Fibroblast of the aortic adventitia (primary cell): ENCODE data around the gene AOPEP. TPM values are rescaled to one million over a fixed set of nuclear protein-coding genes. Genes with fewer than 3 reads are reported as not detected.
A peak's percentile ranks its signal among the peaks of the same experiment; 100 is the strongest.

Source experiments
- DNase-seq: peaks from one replicate; pipeline ENCODE4 v3.0.0-alpha.2; 2010; ENCODE audit warnings: low read depth
- H3K4me3 ChIP-seq: 2 replicates; pipeline ENCODE4 v1.5.1; 2011; ENCODE audit warnings: low read depth, mild to moderate bottlenecking, control low read depth, low read length, moderate library complexity
- CTCF ChIP-seq: IDR thresholded peaks from 2 replicates; pipeline ENCODE4 v1.5.1; 2011; ENCODE audit warnings: mild to moderate bottlenecking, low read length, control low read depth, inconsistent platforms; ENCODE audit not compliant: insufficient read depth
- total RNA-seq: library from RNA; depleted of rRNA; stranded (reverse); fragments of >200 nt; gene quantifications from 2 replicates; pipeline ENCODE4 v1.2.3, GENCODE V29; 2012; ENCODE audit warnings: low replicate concordance

The AOPEP gene
- total RNA-seq, 1 donor: 39.7 TPM

GRCh38 chr9:95120781-95121370, 394.4 kb downstream of the AOPEP start:
- no peak overlapping the region for H3K4me3 ChIP-seq
- no peak for DNase-seq
- no peak for TF ChIP-seq CTCF

DNA sequence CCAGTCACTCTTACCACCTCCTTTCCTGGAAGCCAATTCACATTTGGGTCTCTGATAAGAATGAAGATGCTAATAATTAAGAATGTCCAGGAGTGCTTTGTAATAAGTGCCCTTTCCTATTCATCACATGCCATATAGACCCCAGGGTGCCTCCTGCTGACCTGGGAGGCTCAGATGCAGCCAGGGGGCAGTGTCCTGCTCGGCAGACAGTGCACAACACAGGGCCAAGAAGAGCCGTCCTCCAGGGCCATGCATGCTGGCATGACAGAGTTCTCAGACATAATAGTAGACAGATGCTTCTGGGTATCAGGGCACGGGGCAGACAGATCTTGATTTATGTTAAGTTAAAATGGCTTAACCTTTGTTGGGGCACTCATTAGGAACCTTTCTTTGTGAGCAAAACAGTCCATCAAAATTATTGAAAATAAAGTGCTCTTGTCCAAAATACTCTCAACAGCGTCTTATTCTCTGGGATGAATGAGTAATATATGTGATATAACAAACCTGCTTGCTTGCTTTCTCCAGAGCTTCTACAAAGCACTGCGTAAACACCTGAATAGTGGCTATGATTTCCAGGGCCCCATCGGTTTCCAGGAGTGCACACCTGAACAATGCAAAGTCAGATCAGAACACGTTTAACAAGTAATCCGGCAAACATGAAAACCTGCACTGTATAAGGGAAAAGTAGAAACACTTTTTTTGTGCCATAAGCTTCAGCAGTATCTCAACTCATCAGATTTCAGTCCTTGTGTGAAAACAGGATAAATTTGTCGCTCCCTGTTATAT, 398.3 kb downstream of the AOPEP start:
- DNase-seq: no peak
- peak; percentile 43 for TF ChIP-seq CTCF
- no peak overlapping the region for H3K4me3 ChIP-seq

- no peak for TF ChIP-seq CTCF
- DNase-seq: no peak
- no peak overlapping the region for H3K4me3 ChIP-seq
Observed at GRCh38 chr9:95125652-95126051, 399.2 kb downstream of the AOPEP start.

GRCh38 chr9:95126739-95127138, 400.2 kb downstream of the AOPEP start:
- H3K4me3 ChIP-seq: no peak overlapping the region
- TF ChIP-seq CTCF: no peak
- no peak for DNase-seq

- peak; percentile 98 for TF ChIP-seq CTCF
- peak overlapping the region; percentile 62 for H3K4me3 ChIP-seq
- DNase-seq: peak; percentile 73
Observed at GRCh38 chr9:95127249-95128176, 401.0 kb downstream of the AOPEP start.

GRCh38 chr9:95128177-95128524, 401.7 kb downstream of the AOPEP start:
- H3K4me3 ChIP-seq: no peak overlapping the region
- no peak for DNase-seq
- no peak for TF ChIP-seq CTCF
